Skeletal muscle cell (primary cell): ENCODE measurements around the gene FREY1.
A peak's percentile ranks its signal among the peaks of the same experiment; 100 is the strongest.
"Not testable (repeated sequence)": the region's sequence is repeated elsewhere in the genome, so short reads cannot be mapped to it uniquely, and the experiment has no call there.

Source experiments
- DNase-seq: peaks from one replicate; pipeline ENCODE4 v3.0.0-alpha.2; 2010; ENCODE audit warnings: low read depth
- H3K4me3 ChIP-seq: 2 replicates; pipeline ENCODE4 v1.5.1; 2011; ENCODE audit warnings: low read depth, mild to moderate bottlenecking, control low read depth, low read length, moderate library complexity

The FREY1 gene

GRCh38 chr11:45918331-45918941 lies 11.4 kb upstream of the FREY1 start:
- peak; percentile 28 for DNase-seq
- peak overlapping the region; percentile 99 for H3K4me3 ChIP-seq

DNA sequence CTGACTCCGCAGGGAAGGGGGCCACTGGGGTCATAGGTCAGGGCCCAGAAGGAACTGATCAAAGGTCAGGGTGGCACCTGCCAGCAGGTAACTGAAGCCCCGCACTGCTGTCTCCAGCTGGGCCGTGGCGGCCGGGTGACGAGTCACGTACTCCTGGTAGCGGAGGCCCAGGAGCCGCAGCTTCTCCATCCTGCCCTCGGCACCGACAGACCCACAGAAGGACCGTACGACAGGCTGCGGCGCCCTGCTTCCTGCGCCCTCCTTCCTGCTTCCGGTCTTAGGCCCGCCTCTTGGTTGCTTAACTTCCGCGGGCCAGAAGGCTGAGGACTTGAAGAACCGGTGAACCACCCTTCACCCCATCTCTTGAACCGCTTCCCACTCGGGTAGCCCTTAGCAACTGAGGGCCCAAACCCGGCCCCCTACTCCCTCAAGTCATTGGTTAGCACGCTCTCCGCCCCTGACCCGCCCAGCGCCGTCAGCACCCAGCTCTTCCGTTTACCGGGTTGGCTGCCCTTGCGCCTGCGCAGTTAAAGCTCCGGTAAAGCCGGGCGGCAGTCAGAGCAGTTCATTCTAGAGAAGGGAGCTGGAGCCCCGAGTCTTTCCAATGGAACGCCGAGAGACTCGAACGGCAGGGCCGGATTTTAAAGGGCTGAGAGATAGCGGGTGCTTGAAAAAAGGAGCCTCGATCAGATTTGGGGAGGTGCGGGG lies 10.7 kb upstream of the FREY1 start, which contains the start of gene PEX16:
Gene PEX16 (minus strand): TSS at position 255 of the 708 bp plus-strand sequence. CDS start 66 bp downstream, at position 189.
- DNase-seq = peak; percentile 99
- peak within 1 kb of the TSS; percentile 99 for H3K4me3 ChIP-seq

DNA sequence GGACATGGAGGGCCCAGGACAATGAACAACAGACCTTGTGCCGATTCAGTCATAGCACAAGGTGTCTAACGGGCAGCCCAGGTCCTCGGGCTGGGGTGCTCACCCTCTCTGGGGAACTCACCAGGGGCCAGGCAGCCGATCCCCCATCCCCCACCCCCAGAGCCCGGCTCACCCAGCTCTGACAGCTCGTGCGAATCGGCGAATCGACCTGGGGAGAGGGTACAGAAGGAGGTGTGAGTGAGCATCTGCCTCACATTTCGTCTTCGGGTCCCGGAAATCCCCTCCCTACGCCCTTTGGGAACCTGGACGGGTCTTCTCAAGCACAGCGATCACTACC lies 10.2 kb upstream of the FREY1 start:
- DNase-seq = no peak
- H3K4me3 ChIP-seq = peak overlapping the region; percentile 99

DNA sequence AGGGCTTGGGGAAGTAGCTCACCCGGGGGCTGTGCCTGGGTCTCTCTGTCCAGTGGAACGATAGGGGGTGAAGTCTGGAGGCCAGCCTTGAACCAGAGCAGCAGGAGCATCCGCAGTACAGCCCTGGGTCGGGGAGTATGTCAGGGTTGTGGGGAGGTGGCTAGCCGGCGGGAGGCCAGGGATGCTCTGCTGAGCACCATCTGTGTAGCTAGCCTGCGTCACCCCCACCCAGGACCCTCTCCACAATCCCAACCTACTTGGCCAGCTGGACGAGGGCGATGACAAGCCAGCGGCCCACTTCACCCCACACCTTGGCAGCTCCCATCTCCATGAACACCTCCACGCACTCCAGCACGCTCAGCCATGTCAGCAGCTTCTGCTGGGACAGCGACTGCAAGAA lies 8.4 kb upstream of the FREY1 start:
- DNase-seq = no peak
- no peak overlapping the region for H3K4me3 ChIP-seq

GRCh38 chr11:45913942-45914635 lies 7.0 kb upstream of the FREY1 start:
- H3K4me3 ChIP-seq = no peak overlapping the region
- no peak for DNase-seq

GRCh38 chr11:45913514-45913913 lies 6.4 kb upstream of the FREY1 start:
- no peak overlapping the region for H3K4me3 ChIP-seq
- DNase-seq = no peak

DNA sequence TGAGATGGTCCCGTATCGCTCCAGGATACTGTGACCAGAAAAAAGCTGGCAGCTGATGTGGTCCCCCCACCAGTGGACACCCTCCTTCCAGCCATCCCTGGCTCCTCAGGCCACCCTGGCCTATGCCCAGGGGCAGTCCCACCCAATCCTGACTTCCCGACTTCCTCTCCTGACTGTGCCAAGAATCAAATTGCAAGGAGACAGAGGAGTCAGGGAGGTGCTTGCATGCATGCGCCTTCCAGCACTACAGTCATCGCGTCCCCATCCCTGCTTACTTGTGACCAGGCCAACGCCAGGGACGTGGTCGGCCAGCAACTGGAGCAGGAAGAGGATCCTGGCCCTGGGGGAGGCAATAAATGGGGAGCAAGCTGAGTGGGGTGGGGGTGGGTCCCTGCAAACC lies 3.6 kb upstream of the FREY1 start:
- DNase-seq = no peak
- no peak overlapping the region for H3K4me3 ChIP-seq

- no peak for DNase-seq
- H3K4me3 ChIP-seq = no peak overlapping the region
Measured at GRCh38 chr11:45909594-45910475, 2.8 kb upstream of the FREY1 start.

GRCh38 chr11:45907911-45908370 lies 870 bp upstream of the FREY1 start:
- no peak overlapping the region for H3K4me3 ChIP-seq
- DNase-seq = no peak

- H3K4me3 ChIP-seq = no peak overlapping the region
- DNase-seq = no peak
Measured at GRCh38 chr11:45906096-45906682, 882 bp downstream of the FREY1 start.

DNA sequence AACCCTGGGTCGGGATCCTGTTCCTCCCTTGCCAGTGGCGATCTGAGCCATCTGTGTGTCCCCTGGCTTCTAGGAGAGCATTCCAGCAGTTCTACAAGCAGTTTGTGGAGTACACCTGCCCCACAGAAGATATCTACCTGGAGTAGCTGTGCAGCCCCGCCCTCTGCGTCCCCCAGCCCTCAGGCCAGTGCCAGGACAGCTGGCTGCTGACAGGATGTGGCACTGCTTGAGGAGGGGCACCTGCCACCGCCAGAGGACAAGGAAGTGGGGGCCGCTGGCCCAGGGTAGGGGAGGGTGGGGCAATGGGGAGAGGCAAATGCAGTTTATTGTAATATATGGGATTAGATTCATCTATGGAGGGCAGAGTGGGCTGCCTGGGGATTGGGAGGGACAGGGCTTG lies 1.5 kb downstream of the FREY1 start:
- H3K4me3 ChIP-seq, DNase-seq: not testable (repeated sequence)

- DNase-seq = no peak
- no peak overlapping the region for H3K4me3 ChIP-seq
Measured at GRCh38 chr11:45905095-45905494, 2.0 kb downstream of the FREY1 start.

GRCh38 chr11:45904309-45904915 lies 2.7 kb downstream of the FREY1 start:
- DNase-seq = no peak

DNA sequence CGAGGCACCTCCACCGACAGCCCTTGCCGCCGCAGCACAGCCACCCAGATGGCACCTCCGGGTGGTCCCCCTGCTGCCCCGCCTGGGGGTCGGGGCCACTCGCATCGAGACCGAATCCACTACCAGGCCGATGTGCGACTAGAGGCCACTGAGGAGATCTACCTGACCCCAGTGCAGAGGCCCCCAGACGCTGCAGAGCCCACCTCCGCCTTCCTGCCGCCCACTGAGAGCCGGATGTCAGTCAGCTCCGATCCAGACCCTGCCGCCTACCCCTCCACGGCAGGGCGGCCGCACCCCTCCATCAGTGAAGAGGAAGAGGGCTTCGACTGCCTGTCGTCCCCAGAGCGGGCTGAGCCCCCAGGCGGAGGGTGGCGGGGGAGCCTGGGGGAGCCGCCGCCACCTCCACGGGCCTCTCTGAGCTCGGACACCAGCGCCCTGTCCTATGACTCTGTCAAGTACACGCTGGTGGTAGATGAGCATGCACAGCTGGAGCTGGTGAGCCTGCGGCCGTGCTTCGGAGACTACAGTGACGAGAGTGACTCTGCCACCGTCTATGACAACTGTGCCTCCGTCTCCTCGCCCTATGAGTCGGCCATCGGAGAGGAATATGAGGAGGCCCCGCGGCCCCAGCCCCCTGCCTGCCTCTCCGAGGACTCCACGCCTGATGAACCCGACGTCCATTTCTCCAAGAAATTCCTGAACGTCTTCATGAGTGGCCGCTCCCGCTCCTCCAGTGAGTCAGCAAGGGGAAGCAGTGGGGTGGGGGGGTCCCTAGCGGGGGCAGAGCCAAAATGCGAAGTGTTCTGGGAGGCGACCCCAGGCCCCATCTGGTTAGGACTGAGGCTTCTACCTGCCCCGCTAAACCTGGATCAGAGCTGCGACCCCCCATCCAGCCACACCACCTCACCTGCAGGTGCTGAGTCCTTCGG lies 4.4 kb downstream of the FREY1 start:
- DNase-seq = no peak
- no peak overlapping the region for H3K4me3 ChIP-seq

More at GRCh38 chr11:45904309-45904915, 2.7 kb downstream of the FREY1 start:
- H3K4me3 ChIP-seq = no peak overlapping the region

DNA sequence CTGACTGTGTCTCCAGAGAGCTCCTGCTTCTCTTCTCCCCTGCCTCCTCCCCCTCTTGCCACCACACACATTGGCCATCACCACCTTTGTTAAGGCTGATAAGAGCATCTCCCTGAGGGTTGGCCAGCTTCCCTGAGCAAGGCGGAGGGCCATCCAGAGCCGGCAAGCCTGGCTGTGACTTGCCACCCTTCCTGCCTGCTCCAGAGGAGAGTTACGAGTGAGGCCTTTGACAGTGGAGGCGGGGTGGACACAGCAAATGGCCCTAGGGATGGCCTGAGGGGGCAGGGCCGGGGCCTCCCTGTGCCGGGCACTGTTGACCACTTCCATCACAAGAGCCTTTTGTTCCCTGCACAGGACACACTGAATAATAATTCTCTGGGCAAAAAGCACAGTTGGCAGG lies 5.4 kb downstream of the FREY1 start:
- no peak overlapping the region for H3K4me3 ChIP-seq
- DNase-seq = no peak

DNA sequence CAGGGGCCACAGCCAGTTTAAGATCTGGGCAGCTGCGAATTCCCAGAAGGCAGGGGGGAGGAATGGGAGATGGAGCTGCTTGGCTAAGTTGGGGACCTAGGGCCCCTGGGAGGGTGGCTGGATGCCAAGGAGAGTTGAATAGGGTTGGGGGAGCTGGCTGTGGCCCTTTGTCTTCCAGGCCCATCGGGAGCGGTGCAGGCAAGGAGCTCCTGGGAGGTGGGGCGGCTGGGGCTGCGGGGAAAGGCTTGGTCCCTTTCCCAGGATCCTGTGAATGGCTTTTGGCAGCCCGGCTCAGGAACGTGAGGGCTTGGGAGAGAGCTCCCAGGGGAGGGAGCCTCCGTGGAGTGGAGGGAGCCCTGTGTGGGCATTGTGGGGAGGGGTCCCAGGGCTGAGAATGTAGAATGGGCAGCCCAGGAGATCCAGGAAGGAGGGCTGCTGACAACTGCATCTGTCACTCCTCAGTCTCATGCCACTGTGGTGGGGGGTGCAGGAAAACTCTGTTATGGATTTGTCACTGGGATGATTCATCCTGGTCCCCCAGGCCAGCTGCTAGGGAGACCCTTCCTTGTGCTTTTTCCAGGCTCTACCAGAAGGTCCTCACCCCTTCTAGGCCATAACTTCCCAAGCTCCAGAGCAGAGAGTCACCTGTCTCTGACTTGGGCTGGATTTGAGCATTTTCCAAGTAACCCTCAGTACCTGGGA lies 6.0 kb downstream of the FREY1 start:
- peak overlapping the region; percentile 62 for H3K4me3 ChIP-seq
- no peak for DNase-seq

DNA sequence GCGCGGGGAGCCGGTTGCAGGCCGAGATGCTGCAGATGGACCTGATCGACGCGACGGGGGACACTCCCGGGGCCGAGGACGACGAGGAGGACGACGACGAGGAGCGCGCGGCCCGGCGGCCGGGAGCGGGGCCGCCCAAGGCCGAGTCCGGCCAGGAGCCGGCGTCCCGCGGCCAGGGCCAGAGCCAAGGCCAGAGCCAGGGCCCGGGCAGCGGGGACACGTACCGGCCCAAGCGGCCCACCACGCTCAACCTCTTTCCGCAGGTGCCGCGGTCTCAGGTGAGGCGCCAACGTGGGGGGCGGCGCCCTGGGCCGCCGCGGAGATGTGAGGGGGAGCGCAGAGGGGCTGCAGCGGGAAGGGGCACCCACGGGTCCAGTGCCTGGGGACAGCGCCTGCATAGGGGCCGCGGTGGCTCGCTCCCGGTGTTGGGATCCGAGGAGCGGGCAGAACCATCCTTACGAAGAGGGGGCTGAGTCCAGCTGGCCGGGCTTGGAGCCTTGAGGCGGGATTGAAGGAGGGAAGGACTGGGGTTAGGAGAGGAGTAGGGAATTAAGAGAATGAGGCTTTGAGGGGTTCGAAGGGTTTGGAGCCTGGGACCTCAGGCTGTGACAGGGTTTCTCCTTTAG lies 6.8 kb downstream of the FREY1 start:
- not testable (repeated sequence) for DNase-seq
- H3K4me3 ChIP-seq = peak overlapping the region; percentile 62
